ENCODE data around the gene PTPN2.

GRCh38 chr18:12744103-12744502 is 139.9 kb downstream of the PTPN2 start:
- no peak for TF ChIP-seq GATA2 (IDR thresholded peaks at IDR 0.05; ENCODE audit: low read depth, low read length)
- no peak for TF ChIP-seq GATA3 (IDR thresholded peaks at IDR 0.05; ENCODE audit: low read depth, low read length)
